LHCN-M2 (cell line): ENCODE data around the gene KRT6A. TPM values are rescaled to one million over a fixed set of nuclear protein-coding genes. Genes with fewer than 3 reads are reported as not detected.
"Not testable (repeated sequence)": the region's sequence is repeated elsewhere in the genome, so short reads cannot be mapped to it uniquely, and the experiment has no call there.

ENCODE experiments used
- DNase-seq: peaks from one replicate; pipeline ENCODE4 v3.0.0-alpha.2; 2012; ENCODE audit warnings: low read depth
- total RNA-seq: library from RNA; depleted of rRNA; stranded (reverse); fragments of >200 nt; gene quantifications from 2 replicates; pipeline ENCODE4 v1.2.3, GENCODE V29; 2014

The KRT6A gene
- total RNA-seq, 1 experiment from 2014 or later = not detected

DNA sequence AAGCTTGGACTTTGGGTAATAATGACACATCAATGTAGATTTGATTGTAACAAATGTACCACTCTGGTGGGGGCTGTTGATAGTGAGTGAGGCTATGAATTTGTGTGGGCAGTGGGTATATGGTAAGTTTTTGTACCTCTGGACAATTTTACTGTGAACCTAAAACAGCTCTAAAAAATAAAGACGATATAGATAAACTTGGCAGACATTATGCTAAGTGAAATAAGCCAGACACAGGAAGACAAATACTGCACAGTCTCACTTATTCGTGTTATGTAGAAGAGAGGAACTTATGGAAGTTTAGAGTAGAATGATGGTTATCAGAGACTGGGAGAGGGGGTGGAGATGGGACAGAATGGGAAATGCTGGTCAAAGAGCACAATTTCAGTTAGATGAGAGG is 28.2 kb downstream of the KRT6A start:
- no peak for DNase-seq

DNA sequence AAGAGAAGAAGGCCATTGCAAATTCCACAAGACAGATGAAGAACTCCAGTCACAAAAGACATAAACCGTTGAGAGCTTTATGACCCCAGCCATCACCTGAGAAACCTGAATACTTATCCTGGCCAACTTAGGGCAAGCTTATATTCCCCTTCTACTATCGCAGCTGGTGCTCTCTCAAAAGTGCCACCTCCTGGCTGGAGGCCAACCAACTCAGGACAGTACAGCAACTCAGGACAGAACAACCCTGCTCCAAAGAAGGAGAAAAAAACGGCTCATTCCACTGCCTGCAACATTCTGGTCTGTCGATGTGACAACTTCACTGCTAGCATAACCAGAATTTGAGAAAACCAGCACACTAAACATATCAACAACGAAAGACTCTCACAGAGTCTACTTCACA is 31.4 kb downstream of the KRT6A start:
- DNase-seq = no peak

DNA sequence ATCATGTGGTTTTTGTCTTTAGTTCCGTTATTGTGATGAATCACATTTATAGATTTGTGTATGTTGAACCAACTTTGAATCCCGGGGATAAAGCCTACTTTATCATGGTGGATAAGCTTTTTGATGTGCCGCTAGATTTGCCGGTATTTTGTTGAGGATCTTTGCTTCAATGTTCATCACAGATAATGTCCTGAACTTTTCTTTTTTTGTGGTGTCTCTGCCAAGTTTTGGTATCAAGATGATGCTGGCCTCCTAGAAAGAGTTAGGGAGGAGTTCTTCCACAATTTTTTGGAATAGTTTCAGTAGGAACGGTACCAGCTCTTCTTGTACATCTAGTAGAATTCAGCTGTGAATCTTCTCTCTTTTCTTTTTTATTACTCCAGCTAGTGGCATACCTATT is 34.2 kb downstream of the KRT6A start:
- no peak for DNase-seq

DNA sequence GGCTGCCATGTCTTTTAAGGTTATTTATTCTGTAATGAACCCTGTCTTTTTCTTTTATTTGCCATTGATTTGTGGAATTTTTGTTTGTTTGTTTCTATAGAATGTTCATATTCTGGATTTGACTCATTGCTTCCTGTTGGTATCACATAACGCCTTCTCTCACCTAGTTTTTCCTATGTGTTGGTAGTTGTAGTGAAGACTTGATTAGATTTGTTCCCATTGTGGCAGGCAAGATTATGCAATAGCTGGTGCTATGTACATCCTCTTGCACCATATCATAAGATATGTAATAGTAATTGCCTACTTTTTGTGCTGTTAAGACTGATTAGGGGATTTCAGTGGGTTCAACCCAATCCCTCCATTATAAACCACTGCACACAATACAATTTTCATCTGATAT is 37.2 kb downstream of the KRT6A start:
- no peak for DNase-seq

DNA sequence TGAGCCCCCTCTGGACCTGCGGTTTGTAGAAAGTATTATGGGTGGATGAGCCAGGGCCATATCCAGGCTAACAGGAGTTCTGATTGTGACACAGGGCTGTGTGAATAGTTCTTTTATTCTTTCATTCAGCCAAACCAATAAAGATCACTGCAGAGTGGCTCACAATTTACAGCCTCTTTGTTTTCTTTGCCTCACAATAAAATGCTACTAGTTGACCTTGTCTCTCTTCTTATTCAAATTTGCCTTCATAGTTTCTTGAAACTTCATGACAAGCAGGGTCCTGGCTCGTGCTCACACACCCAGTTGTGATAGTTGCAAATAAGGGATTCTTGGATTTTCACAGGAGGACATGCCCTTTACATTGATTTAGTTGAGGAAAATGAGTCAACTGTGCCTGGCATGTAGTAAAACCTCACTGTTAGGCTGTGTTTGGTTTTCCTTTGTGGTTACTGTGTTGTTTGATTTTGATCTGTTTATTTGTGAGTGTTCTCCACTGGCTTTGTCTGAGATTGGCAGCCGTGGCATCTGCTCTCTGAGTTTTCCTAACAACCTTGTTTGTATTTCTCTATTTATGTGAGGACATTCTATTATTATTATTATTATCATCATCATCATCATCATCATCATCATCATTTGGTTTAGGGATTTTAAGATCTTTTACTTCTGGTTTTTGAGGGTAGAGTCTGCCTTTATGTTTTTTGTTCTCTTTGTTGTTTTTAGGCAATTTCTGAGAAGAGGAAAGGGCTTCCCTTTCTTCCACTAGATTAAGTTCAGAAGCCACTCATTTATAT is 38.5 kb downstream of the KRT6A start:
- peak; percentile 31 for DNase-seq

DNA sequence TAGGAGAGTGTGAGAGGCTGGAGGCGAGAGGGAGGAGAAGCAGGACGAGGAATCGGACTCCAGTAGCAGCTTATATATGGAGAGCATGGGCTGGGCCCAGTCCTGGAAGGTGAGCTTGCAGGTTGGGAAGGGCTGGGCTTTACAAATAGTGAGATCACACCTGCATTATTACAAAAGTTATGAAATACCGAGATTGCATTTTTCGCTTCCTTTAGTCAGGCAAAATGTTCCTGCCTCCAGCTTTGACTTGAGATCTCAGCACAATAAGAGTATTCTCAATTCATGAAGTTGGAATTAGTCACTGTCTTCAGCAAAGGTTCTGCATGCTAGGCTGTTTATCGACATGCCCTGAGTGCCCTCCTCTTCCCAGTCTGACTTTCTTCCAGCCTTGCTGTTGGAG is 41.0 kb downstream of the KRT6A start, which contains the start of gene KRT6B:
KRT6B (minus strand) TSS at position 46 of the 400 bp plus-strand sequence. CDS start 68 bp downstream, outside the sequence.
- no peak for DNase-seq

DNA sequence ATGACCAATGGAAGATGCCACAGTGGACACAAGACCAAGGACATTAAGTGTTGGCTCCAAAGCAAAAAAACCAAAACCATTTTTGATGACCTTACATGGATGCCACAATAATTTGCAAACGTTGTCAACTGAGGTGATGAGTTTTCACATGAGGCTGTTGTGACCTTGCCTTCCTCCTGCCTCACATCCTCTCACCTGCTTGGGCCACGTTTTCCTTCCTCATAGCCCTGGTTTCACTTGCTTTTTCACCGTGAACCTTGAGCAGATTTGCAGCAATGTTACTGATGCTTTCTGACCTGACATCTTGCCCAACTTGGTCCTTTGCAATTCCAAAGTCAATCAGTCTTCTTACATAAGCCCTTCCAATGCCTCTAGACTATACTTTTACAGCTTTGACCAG is 44.8 kb downstream of the KRT6A start:
- no peak for DNase-seq

DNA sequence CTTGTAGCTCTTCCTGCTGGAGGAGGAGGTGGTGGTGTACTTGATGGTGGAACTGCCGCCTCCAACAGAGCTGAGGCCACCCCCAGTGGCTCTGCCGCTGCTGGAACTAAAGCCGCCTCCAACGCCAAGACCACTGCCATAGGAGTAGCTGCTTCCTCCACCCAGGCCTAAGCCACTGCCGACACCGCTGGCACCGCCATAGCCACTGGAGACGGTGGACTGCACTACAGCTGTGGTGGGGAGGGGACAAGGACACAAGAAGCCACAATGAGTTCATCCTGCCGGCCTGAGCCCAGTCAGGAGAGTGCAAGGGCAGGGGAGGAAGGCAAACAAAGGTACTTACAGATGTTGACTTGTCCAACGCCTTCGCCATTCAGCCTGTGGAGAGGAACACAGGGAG is 45.9 kb downstream of the KRT6A start:
- DNase-seq = not testable (repeated sequence)

DNA sequence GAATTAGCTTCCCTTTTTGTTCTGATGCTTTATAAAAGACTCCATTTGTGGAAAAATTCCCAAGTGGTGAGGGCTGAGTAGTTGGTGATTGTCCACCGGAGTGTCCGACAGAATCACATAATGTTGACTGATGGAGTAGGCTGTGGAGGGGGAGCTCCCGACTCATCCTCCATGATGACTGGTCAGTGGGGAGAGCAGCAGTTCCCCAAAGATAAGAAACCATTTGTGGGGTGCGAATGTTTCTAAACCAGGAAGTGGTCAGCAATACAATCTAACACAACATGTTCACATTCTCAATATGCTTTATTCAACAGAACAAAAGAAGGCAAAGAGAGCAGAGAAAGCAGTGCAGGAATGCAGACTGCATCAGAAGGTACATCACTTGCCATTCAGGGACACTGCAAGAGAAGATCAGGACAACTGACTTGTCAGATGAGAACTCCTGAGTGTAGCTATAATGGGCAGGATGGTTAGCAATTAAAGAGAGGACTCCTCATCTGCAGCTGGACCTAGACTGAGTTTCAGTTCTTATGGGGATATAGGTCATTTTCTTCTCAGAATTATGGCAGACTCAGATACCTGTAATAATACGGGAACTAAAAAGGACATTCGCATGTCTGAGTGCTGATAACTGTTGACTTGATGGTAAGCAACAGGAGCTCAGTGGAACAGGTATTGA is 46.6 kb downstream of the KRT6A start:
- no peak for DNase-seq

DNA sequence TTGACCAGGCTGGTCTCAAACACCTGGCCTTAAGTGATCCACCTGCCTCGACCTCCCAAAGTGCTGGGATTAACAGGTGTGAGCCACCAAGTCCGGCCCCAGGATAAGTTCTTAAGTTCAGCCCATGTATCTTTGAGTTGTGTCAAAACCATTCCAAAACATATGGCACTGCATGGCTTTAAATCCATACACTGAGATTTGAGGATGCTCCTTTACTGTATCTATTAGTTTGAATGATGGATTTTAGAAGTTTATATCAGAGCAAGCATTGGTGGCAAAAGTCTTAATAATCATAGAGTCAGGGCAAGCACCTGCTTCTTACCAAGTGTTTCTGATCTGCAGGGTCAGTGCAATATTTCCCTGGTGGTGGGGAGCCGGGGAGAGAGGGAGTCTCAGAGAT is 47.2 kb downstream of the KRT6A start:
- no peak for DNase-seq

DNA sequence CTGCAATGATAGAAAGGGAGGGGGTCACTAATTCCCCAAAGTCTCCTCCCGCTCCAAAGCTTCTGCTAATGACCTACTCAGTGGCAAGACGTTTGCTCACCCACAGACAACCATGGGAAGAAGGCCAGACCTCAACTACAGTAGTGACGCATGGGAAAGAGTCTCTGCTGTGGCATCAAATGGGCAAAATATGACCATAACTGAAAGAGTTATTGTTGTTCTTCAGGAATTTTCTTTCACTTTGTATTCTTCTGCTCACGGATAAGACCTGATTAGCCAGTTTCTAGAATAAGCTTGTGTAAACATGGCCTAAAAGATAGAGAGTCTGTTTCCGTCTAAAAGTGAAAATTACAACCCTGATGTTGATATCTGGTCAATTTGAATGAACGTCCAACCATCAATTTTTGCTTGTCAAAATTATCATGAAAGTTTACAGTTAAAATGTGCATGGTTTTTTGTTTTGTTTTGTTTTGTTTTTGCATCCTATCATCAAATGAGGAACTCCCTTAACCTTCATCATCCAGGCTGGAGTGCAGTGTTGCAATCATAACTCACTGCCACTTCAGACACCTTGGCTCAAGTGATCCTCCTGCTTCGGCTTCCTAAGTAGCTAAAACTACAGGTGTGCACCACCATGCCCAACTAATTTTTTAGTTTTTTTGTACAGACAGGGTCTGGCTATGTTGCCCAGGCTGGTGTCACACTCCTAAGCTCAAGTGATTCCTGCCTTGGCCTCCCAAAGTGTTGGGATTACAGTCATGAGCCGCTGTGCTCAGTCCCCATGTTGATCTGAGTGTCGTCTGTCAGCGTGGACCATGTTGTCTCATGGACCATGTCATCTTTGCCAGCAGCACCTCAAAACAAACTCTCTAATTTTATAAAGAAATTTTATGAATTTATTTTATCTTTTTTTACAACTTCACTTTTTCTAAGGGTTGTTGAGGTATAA is 48.1 kb downstream of the KRT6A start:
- DNase-seq = no peak

DNA sequence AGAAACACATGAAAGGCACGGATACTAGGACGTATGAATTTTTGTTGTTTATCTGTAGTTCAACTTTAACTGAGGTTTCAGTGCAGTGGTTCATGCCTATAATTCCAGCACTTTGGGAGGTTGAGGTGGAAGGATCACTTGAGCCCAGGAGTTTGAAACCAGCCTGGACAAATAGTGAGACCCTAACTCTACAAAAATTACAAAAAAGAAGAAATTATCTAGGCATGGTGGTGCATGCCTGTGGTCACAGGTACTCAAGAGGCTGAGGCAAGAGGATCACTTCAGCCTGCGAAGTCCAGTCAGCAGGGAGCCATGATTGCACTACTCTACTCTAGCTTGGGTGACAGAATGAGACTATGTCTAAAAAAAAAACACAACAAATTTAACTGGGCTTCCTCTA is 49.1 kb downstream of the KRT6A start:
- no peak for DNase-seq

DNA sequence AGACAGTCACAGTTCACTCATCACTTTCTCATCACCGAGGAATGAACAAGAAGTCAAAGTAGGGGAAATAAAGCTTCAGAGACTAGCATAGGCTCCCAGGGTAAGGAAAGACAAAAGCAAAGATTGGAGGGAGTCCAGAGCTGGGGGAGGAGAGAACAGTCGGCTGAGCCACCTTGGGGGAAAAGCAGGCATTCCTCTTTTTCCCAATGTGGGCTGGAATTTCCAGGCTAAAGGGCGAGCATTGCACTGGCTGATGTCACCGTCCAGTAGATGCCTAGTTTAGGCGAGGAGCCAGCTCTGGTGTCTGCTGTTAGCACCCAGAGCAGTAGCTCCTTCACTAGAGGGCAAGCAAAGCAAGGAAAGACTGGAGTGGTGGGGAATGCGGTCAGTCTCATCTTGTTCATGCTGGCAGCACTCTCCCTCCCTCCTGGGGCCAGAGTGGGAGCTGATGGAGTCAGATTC is 50.4 kb downstream of the KRT6A start:
- peak; percentile 70 for DNase-seq

DNA sequence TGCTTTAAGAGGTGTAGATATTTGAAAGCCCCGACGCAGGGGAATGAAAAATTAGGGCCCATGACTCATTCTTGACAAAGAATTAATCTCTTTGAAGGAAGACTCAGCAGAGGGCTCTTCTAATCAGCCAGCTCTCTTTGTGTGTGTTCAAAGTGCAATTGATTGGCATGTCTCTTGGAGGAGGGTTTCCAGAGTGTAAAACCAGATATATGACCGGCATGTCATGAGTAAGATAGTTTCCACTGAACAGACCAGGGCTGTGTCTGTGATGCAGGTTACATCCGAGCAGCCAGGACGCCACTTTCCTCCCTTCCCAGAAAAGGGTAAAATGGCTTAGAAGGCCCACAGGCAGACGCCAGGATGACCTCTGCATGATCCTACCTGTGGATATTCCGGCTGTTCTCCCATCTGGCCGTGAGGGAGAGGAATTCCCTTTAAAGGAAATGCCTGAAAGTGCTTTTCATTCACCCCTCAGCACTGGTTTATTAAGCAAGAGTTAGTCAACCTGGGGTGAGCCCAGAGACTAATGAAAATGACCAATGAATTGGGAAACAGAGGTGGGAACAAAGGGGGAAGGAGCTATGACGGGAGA is 51.6 kb downstream of the KRT6A start:
- DNase-seq = no peak

DNA sequence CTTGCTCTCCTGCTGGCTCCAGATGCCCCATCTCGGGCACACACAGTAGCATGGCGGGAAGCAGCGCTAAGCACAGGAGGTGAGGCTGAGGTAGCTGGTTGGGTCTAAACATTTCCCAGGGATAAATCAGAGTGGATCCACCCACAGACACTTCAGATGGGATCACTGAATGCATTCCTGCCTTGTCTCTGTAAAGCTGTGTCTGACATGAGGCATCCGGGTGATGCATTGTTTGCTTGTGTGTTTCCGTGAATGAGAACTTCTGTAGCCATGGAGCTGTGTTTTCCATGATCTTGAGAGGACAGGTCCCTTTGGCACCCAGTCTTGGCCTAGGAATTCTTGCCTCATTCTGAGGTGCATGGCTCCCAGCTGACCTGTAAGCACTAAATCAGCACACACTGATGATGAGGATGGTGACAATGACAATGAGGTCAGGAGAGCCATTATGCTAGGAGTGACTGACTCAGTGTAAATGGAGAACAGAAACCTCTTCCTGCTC is 52.2 kb downstream of the KRT6A start:
- DNase-seq = no peak

DNA sequence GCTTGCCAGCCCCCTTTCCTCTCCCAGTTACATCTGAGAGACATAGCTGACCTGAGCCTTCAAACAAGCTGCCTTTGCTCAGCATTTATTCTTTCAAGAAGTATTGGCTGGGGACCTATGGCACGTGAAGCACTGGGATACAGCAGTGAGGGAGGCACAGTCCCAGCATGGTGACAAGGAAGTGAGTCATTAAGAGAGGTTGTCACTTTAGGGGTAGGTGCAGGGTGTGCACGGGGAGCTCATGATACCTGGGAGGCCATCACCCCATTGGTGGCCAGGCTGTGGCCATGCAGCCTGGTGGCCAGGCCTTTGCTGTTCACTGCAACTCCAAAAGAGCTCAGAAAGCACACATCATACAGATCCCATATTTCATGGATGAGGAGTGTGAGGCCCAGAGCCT is 53.2 kb downstream of the KRT6A start:
- no peak for DNase-seq

DNA sequence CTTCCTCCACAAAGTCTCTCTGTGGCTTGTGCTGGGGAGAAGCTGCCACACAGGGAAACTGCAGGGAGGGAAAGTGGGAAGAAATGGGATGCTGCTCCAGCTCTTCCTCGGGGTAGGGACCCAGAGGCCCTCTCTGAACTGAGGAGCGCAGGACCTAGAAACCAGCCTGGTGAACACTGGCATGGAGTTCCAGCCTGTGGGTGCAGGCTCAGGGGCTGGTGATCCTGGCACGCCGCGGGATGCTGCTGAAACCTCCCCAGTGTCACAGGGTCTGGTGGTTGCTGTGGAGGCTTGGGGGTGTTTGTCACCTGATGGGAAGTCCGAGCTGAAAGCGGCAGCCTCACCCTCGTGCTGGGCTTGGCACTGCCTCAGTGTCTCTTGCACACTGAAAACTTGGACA is 53.6 kb downstream of the KRT6A start:
- DNase-seq = no peak

DNA sequence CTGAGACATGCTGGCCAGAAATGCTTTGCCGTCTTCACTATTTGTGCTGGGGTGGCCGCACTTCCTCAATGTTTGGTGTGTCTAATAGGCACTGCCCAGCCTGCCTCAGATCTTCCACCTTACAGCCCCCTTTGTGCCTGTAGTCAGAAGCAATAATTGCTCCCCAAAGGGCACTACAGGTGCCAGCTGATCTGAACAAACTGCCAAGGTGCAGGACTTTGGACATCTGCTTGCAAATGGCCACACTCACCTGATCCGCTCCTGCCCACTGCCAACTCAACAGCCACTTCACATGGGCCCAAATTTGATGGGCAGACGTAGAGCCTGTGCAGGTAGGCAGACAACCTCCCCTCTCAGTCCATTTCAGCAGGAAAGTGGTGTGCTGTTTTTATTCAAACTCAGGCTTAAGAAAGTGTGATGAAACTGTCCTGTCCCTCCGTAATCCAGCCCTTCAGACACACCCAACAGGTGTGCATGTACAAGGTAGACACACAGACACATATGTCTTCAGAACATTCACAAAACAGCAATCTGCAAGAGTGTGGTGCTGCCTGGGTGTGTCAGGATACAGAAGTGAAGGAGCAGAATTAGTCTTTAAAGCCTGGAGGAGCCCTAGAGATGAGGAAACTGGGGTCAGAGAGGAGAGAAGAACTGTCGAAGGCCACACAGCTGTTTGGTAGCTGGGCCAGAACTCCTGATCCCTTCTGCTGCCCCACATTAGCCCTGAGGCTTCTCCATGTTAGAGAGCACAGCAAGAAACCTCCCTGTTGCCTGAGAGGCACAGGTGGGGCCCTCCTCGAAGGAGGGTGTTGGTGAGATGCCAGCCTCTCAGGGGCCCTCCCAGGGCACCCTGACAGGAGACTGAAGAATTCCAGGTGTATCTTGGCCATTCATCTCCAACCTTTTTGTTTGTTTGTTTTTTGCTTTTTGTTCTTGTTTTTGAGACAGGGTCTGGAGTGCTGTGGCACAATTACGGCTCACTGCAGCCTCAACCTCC is 54.5 kb downstream of the KRT6A start:
- DNase-seq = no peak

DNA sequence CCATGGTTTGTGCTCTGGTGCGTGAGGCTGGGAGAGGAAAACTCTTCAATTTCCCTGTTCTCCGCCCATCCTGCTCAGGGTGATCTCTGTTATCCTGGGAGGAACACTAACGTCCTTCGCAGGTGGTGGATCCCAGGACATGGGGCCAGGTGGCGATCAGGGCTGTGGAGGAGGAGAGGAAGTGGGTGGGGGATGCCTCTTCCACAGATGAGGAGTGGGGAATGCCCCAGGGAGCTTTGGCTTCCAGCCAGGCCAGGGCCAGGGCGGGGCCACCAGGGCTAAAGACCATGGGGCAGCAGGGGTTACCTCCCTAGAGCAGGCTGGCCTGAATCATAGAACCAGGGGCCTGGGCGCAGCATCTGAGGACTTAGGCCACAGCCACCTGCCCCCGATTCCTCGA is 55.5 kb downstream of the KRT6A start:
- no peak for DNase-seq
